Heart right ventricle (tissue), 16 donors: ENCODE data around the gene BHMT2. TPM values are rescaled to one million over a fixed set of nuclear protein-coding genes. Genes with fewer than 3 reads are reported as not detected.

Source experiments
- ATAC-seq, 8 donors: fragments of 200-7000 bp; cut with Tn5 transposase; one replicate each; pipeline ENCODE4 v1.9.1; 2020; ENCODE audit warnings: mild to moderate bottlenecking in 8 of 8, moderate library complexity in 8 of 8, moderate number of reproducible peaks in 1 of 8
- DNase-seq, 2 donors: peaks; one replicate each; pipeline ENCODE4 v3.0.0-alpha.2; 2020
- H3K27ac ChIP-seq, 10 donors: fragments of 200-600 bp; sonication (generic) in 2 of 10; one replicate each; pipeline versions ENCODE4 v1.5.0 to v1.8.0; 2020 to 2022; ENCODE audit warnings: mild to moderate bottlenecking in 3 of 10
- H3K27me3 ChIP-seq, 7 donors: fragments of 200-600 bp; one replicate each; pipeline ENCODE4 v1.8.0; 2021 to 2022; ENCODE audit warnings: mild to moderate bottlenecking in 2 of 7
- H3K36me3 ChIP-seq, 9 donors: fragments of 200-600 bp; sonication (generic) in 1 of 9; one replicate each; pipeline versions ENCODE4 v1.5.0 to v1.8.0; 2020 to 2022; ENCODE audit warnings: mild to moderate bottlenecking in 2 of 9
- H3K4me1 ChIP-seq, 9 donors: fragments of 200-600 bp; sonication (generic) in 1 of 9; one replicate each; pipeline versions ENCODE4 v1.5.0 to v1.8.0; 2020 to 2022; ENCODE audit warnings: mild to moderate bottlenecking in 4 of 9
- H3K4me3 ChIP-seq, 10 donors: fragments of 200-600 bp; sonication (generic) in 2 of 10; one replicate each; pipeline versions ENCODE4 v1.5.0 to v1.8.0; 2020 to 2022; ENCODE audit warnings: mild to moderate bottlenecking in 7 of 10, moderate library complexity in 2 of 10
- H3K9me3 ChIP-seq, 11 donors: fragments of 200-600 bp in 10 of 11; sonication (generic) in 2 of 11; one replicate each; pipeline versions ENCODE4 v1.5.0 to v1.8.0; 2013 to 2022; ENCODE audit warnings: mild to moderate bottlenecking in 2 of 11, control low read depth in 1 of 11, moderate library complexity in 1 of 11
- CTCF ChIP-seq, 9 donors: fragments of 200-600 bp; sonication (generic) in 2 of 9; IDR thresholded peaks; one replicate each; pipeline versions ENCODE4 v1.5.0 to v1.8.0; 2021 to 2022; ENCODE audit warnings: antibody characterized with exemption in 9 of 9, mild to moderate bottlenecking in 5 of 9, moderate library complexity in 1 of 9
- WGBS, 2 donors: extraction: QIAGEN DNeasy Blood & Tissue Kit; methylation state at CpG; one replicate each; pipeline ENCODE4 v1.1.7; 2013; ENCODE audit warnings: inconsistent platforms in 1 of 2; 5-methylcytosine and 5-hydroxymethylcytosine counted together
- intact Hi-C, 10 donors: fragments of 100-400 bp; cut with DNase I; formaldehyde crosslinking; loops; one replicate each; pipeline versions ENCODE4 v1.11.1 to v1.14.2; 2022
- polyA plus RNA-seq, 2 donors: library from polyadenylated mRNA; stranded (reverse); fragments of 200-250 nt; gene quantifications; one replicate each; pipeline ENCODE4 v1.2.3, GENCODE V29; 2013
- total RNA-seq, 10 donors: library from RNA; stranded (reverse); fragmentation: NEBNext Ultra II Directional in 3 of 10; extraction: Animal tissue kit (Norgen Biotek cat#: 25700) in 3 of 10; gene quantifications; one replicate each; pipeline versions ENCODE4 v1.2.1 to v1.2.4, GENCODE V29; 2021 to 2023
- donor health status: Arrhythmogenic right ventricular cardiomyopathy.
- donor health status: ischemic (EF 13 %, LVEDD 7.1; RV severe dilation, severe dysfunction).
- donor health status: healthy with polysubstance abuse.
- donor health status: DM: no; HTN: yes; CAD: no.
- donor health status: DM: no; HTN: no; CAD: no.
- donor health status: ischemic (EF 25% LVEDD 6.9; RV normal size, moderate dysfunction).
- donor health status: ischemic (EF 25% LVEDD 5.7; RV mildly dilated, moderate dysfunction).
- donor health status: healthy.
- donor health status: DM: yes; HTN: yes; CAD: no.
- donor health status: Ischemic cardiomyopathy.
- donor health status: ischemic (EF 35%, LVEDD 5.7; RV mildly dilated, moderate dysfunction).
- donor health status: nonischemic (EF 11% LVEDD 7.7; RV severe dilation, severe dysfunction).
- donor health status: DM: yes; HTN: yes; CAD: no.
- donor health status: PGD.
- donor health status: ischemic (EF 29% LVEDD 5.4; RV normal size, mild dysfunction).
- donor health status: nonischemic (EF 23%, LVEDD 6.1; RV moderate dilation, normal function).

BHMT2 gene
- total and polyA plus RNA-seq, 12 donors: 1.2 to 19.6 (median 7.4) TPM

DNA sequence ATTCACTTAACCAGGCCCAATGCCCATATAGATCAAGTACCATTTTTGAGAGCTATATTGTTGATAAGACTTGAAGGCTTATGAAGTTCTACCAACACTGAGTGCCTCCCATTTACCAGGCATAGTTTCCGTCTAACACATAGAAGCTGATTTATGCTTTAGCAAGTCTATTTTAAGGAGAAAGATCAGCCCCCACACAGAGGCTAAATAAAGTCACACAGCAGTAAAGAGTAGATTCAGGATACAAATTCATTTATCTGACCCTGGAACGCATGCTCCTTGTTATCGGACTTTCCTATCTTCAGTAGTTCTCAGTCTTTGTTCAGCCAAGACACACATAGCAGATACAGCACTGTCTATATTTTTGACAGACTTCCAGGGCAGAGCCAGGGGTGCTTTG, 34.3 kb upstream of the BHMT2 start:
- 79 to 87% methylated on average over 3 of the region's 3 CpGs for WGBS, 2 donors
- H3K27me3 ChIP-seq: no peaks in the 10 kb centered on the region
- H3K4me3 ChIP-seq: no peak overlapping the region
- no peaks in the 10 kb centered on the region for H3K4me1 ChIP-seq
- intact Hi-C loops: loop anchor here in 1 of 10 donors (5.0 kb wide), 1 partner anchor 82 kb away; no protein-coding TSS in a partner anchor
- ATAC-seq (no peak), DNase-seq (no peak)
- H3K9me3 ChIP-seq: peaks cover 0 to 10% (median 4%) of the 10 kb centered on the region in 11 donors
- no peak overlapping the region for H3K27ac ChIP-seq
- TF ChIP-seq CTCF (IDR thresholded peaks at IDR 0.05): no peak
- H3K36me3 ChIP-seq: no peaks in the 10 kb centered on the region

- WGBS, 2 donors: 97% methylated on average over 2 of the region's 2 CpGs
- Histone ChIP-seq H3K4me3 (no peak overlapping the region), H3K27ac (no peak overlapping the region), H3K27me3 (no peaks in the 10 kb centered on the region), H3K4me1 (no peaks in the 10 kb centered on the region), H3K9me3 (peaks cover 0 to 10% (median 4%) of the 10 kb centered on the region in 11 donors), H3K36me3 (no peaks in the 10 kb centered on the region)
- DNase-seq (no peak), ATAC-seq (no peak)
- intact Hi-C loops: loop anchor here in 1 of 10 donors (5.0 kb wide), 1 partner anchor 81 kb away; no protein-coding TSS in a partner anchor
- TF ChIP-seq CTCF (IDR thresholded peaks at IDR 0.05): no peak
Observed at GRCh38 chr5:79036769-79037168, 32.8 kb upstream of the BHMT2 start.

- Histone ChIP-seq H3K27ac (no peak overlapping the region), H3K4me3 (no peak overlapping the region), H3K36me3 (no peaks in the 10 kb centered on the region), H3K27me3 (no peaks in the 10 kb centered on the region), H3K4me1 (no peaks in the 10 kb centered on the region), H3K9me3 (peaks cover 0 to 6% (median 0%) of the 10 kb centered on the region in 11 donors)
- no peak for ATAC-seq
- WGBS, 2 donors: 77 to 78% methylated on average over 3 of the region's 3 CpGs
- DNase-seq: no peak
- no peak for TF ChIP-seq CTCF (IDR thresholded peaks at IDR 0.05)
- intact Hi-C loops: no loop called here
Observed at GRCh38 chr5:79042188-79042587, 27.4 kb upstream of the BHMT2 start.

GRCh38 chr5:79047199-79047598, 22.4 kb upstream of the BHMT2 start:
- no peaks in the 10 kb centered on the region for H3K36me3 ChIP-seq
- no peaks in the 10 kb centered on the region for H3K27me3 ChIP-seq
- no peak for TF ChIP-seq CTCF (IDR thresholded peaks at IDR 0.05)
- H3K27ac ChIP-seq: no peak overlapping the region
- H3K9me3 ChIP-seq: peaks cover 0 to 14% (median 3%) of the 10 kb centered on the region in 11 donors
- H3K4me3 ChIP-seq: no peak overlapping the region
- 92% methylated on average over 3 of the region's 3 CpGs for WGBS, 2 donors
- DNase-seq (no peak), ATAC-seq (no peak)
- intact Hi-C loops: no loop called here
- H3K4me1 ChIP-seq: no peaks in the 10 kb centered on the region
